MM.1S (cell line): ENCODE results near the gene ZNF684.
"Not testable (repeated sequence)": the region's sequence is repeated elsewhere in the genome, so short reads cannot be mapped to it uniquely, and the experiment has no call there.

Source experiments
- CTCF ChIP-seq: fragments of 300-600 bp; sonication (generic); IDR thresholded peaks from 2 replicates; pipeline ENCODE4 v1.5.1; 2016; ENCODE audit warnings: antibody characterized with exemption, low read length, mixed read lengths
- EZH2 ChIP-seq: fragments of 300-600 bp; sonication (generic); optimal IDR thresholded peaks from 2 replicates; pipeline ENCODE3; 2017; ENCODE audit warnings: low read depth, mild to moderate bottlenecking, antibody characterized with exemption, low read length, mixed read lengths
- EZH2phosphoT487 ChIP-seq: fragments of 300-600 bp; sonication (generic); IDR thresholded peaks from 2 replicates; pipeline ENCODE4 v1.6.1; 2018; ENCODE audit warnings: antibody characterized with exemption, low read length

- not testable (repeated sequence) for TF ChIP-seq CTCF, EZH2, EZH2phosphoT487
These were observed 43.4 kb downstream of the ZNF684 start for GRCh38 chr1:40574805-40575204.
